SK-N-MC (cell line): Measurements from ENCODE around the gene BGLAP.
A peak's percentile ranks its signal among the peaks of the same experiment; 100 is the strongest.
"Not testable (repeated sequence)": the region's sequence is repeated elsewhere in the genome, so short reads cannot be mapped to it uniquely, and the experiment has no call there.

ENCODE experiments used
- DNase-seq: peaks from one replicate; pipeline ENCODE4 v3.0.0-alpha.2; 2011; ENCODE audit warnings: low read depth, low spot score
- H3K27ac ChIP-seq: fragments of 200-600 bp; sonication (generic); 2 replicates; pipeline ENCODE4 v1.5.1; 2016; ENCODE audit warnings: mixed run types
- H3K36me3 ChIP-seq: fragments of 200-600 bp; sonication (generic); 2 replicates; pipeline ENCODE4 v1.6.1; 2017; ENCODE audit warnings: antibody characterized with exemption, low read length, mixed read lengths; ENCODE audit not compliant: insufficient read depth
- H3K4me3 ChIP-seq: fragments of 200-600 bp; sonication (generic); 2 replicates; pipeline ENCODE4 v1.5.1; 2016
- H3K9ac ChIP-seq: fragments of 200-600 bp; sonication (generic); 2 replicates; pipeline ENCODE4 v1.8.0; 2017; ENCODE audit warnings: mixed run types, mixed read lengths; ENCODE audit not compliant: insufficient read length
- H3K9me3 ChIP-seq: fragments of 200-600 bp; sonication (generic); 2 replicates; pipeline ENCODE4 v1.6.1; 2017; ENCODE audit warnings: low read depth, mild to moderate bottlenecking, antibody characterized with exemption, low read length, moderate library complexity, mixed read lengths
- EZH2 ChIP-seq: fragments of 200-600 bp; sonication (generic); IDR thresholded peaks from one replicate; pipeline ENCODE4 v1.6.1; 2017; ENCODE audit warnings: antibody characterized with exemption
- FOXP2 ChIP-seq: optimal IDR thresholded peaks from 2 replicates; pipeline ENCODE3; 2011; ENCODE audit warnings: mild to moderate bottlenecking, moderate library complexity; ENCODE audit not compliant: insufficient read depth; ENCODE audit errors: extremely low read length, control extremely low read depth
- POLR2AphosphoS5 ChIP-seq: IDR thresholded peaks from 2 replicates; pipeline ENCODE4 v1.6.1; 2012; ENCODE audit warnings: mild to moderate bottlenecking, low read depth, low read length, borderline replicate concordance

The BGLAP gene

GRCh38 chr1:156203331-156203730, 38.7 kb upstream of the BGLAP start:
- DNase-seq: no peak
- H3K4me3 ChIP-seq: no peak overlapping the region
- no peak overlapping the region for H3K27ac ChIP-seq
- H3K9ac ChIP-seq: no peak overlapping the region
- TF ChIP-seq EZH2 (no peak), FOXP2 (no peak)
- H3K9me3 ChIP-seq: no peaks in the 10 kb centered on the region
- peaks cover 9% of the 10 kb centered on the region; the same call in 1 of the 2 replicates for H3K36me3 ChIP-seq

- Histone ChIP-seq H3K36me3 (peaks cover 7% of the 10 kb centered on the region; the same call in 1 of the 2 replicates), H3K27ac (no peak overlapping the region), H3K4me3 (no peak overlapping the region), H3K9ac (no peak overlapping the region), H3K9me3 (no peaks in the 10 kb centered on the region)
- DNase-seq: no peak
- TF ChIP-seq EZH2: no peak
- no peak for TF ChIP-seq POLR2AphosphoS5
- no peak for TF ChIP-seq FOXP2
Observed at GRCh38 chr1:156204686-156205085, 37.3 kb upstream of the BGLAP start.

DNA sequence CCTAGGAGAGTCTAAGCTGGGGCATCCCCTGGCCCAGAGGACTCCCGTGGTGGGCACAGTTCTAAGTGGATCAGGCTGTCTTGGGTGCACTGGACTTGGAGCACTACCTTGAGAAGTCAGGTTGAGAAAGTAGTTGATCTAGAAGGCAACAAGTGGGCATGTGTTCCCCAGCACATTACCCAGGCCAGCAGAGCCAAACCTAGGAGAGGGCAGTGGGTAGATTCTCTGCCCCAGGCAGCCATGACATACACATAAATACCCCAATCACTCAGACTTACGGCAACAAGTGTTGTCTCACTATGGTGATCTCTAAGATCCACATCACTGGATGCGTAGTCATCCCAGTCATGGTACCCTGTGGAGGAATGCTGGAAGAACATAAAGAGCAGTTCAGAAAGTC, 30.7 kb upstream of the BGLAP start:
- Histone ChIP-seq H3K9me3 (no peaks in the 10 kb centered on the region), H3K9ac (no peak overlapping the region), H3K27ac (no peak overlapping the region), H3K4me3 (no peak overlapping the region), H3K36me3 (peaks cover 8% of the 10 kb centered on the region)
- TF ChIP-seq POLR2AphosphoS5 (no peak), FOXP2 (no peak), EZH2 (no peak)
- DNase-seq: no peak

- H3K36me3 ChIP-seq: peaks cover 8% of the 10 kb centered on the region
- peak overlapping the region; percentile 81 for H3K4me3 ChIP-seq
- H3K9me3 ChIP-seq: no peaks in the 10 kb centered on the region
- no peak for DNase-seq
- TF ChIP-seq FOXP2 (no peak), POLR2AphosphoS5 (no peak), EZH2 (no peak)
- H3K9ac ChIP-seq: peak overlapping the region; percentile 92
- H3K27ac ChIP-seq: peak overlapping the region; percentile 94
Observed at GRCh38 chr1:156212130-156212529, 29.9 kb upstream of the BGLAP start.

GRCh38 chr1:156212833-156213643, 28.9 kb upstream of the BGLAP start, which contains the start of gene PMF1:
Gene PMF1 (plus strand): TSS chr1:156213007. CDS start chr1:156213016, 9 bp downstream.
- TF ChIP-seq FOXP2 (no peak), POLR2AphosphoS5 (peak; percentile 92)
- H3K36me3 ChIP-seq: peaks cover 8% of the 10 kb centered on the region
- peak; percentile 85 for DNase-seq
- no peaks in the 10 kb centered on the region for H3K9me3 ChIP-seq
- H3K4me3 ChIP-seq: peak within 1 kb of the TSS; percentile 81
- H3K9ac ChIP-seq: peak within 1 kb of the TSS; percentile 92
- peak within 1 kb of the TSS; percentile 94 for H3K27ac ChIP-seq

- Histone ChIP-seq H3K27ac (peak overlapping the region; percentile 94), H3K36me3 (peaks cover 8% of the 10 kb centered on the region)
Observed at GRCh38 chr1:156213644-156213966, 28.4 kb upstream of the BGLAP start.

GRCh38 chr1:156214024-156214748, 27.8 kb upstream of the BGLAP start:
- H3K4me3 ChIP-seq: peak overlapping the region; percentile 81

More at GRCh38 chr1:156213644-156213966, 28.4 kb upstream of the BGLAP start:
- TF ChIP-seq EZH2 (no peak), FOXP2 (no peak), POLR2AphosphoS5 (no peak)
- Histone ChIP-seq H3K4me3 (peak overlapping the region; percentile 81), H3K9me3 (no peaks in the 10 kb centered on the region), H3K9ac (peak overlapping the region; percentile 92)
- no peak for DNase-seq

GRCh38 chr1:156216361-156217086, 25.5 kb upstream of the BGLAP start:
- not testable (repeated sequence) for DNase-seq, H3K9ac ChIP-seq, H3K27ac ChIP-seq, H3K9me3 ChIP-seq, H3K4me3 ChIP-seq
- peaks cover 16% of the 10 kb centered on the region for H3K36me3 ChIP-seq

More at GRCh38 chr1:156214024-156214748, 27.8 kb upstream of the BGLAP start:
- H3K27ac ChIP-seq: no peak overlapping the region
- peak overlapping the region; percentile 92 for H3K9ac ChIP-seq
- H3K9me3 ChIP-seq: no peaks in the 10 kb centered on the region
- DNase-seq: no peak
- H3K36me3 ChIP-seq: peaks cover 8% of the 10 kb centered on the region
- TF ChIP-seq POLR2AphosphoS5 (no peak), FOXP2 (no peak), EZH2 (no peak)
